GM19372 (cell line): ENCODE measurements around the gene RNF157.
"Not testable (repeated sequence)": the region's sequence is repeated elsewhere in the genome, so short reads cannot be mapped to it uniquely, and the experiment has no call there.

ENCODE experiments used
- ATAC-seq: cut with Tn5 transposase; IDR thresholded peaks from one replicate; pipeline ENCODE4 v1.9.1; 2021; ENCODE audit warnings: mild to moderate bottlenecking, low read depth, moderate library complexity; ENCODE audit not compliant: unreplicated experiment

The RNF157 gene

DNA sequence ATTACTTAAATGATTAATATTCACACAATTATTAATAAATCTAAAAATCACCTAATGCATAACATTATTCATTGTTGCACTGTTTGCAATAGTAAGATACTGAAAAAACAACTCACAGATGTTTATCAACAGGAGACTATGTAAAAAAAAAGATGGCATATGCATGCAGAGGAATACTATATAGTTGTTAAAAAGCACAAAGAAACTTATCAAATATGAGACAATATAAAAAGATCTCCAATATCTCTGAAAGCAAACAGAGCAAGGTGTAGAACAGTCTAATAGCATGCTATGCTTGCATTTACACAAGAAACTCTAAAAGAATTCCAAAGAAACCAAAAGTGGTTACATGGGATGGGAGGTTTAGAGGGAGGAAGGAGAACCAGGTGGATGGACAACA is 3.7 kb downstream of the RNF157 start:
- no peak for ATAC-seq

DNA sequence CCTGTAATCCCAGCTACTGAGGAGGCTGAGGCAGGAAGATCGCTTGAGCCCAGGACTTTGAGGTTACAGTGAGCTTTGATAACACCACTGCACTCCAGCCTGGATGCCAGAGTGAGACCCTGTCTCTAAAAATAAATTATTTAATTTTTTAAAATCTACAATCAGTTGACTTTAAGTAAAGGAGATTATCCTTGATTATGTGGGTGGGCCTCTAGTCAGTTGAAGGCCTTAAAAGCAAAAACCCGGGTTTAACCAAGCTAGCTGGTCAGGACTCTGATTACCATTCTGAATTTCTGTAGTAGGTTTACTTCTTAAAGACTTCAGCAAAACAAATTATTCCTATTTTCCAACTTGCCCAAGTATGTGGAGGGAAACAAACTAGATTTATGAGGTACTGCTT is 4.4 kb downstream of the RNF157 start:
- ATAC-seq = no peak

DNA sequence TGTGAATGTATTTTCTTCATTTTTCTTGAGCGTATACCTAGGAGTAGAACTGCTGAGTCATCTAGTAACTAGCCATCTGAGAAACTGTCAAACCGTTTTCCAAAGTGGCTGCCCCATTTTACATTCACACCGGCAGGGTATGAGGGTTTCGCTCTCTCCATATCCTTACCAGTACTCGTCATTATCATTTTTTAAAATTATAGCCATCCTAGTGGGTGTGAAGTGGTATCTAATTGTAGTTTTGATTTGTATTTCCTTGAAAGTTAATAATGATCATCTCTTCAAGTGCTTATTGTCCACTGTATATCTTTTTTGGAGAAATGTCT is 6.0 kb downstream of the RNF157 start:
- ATAC-seq = no peak

DNA sequence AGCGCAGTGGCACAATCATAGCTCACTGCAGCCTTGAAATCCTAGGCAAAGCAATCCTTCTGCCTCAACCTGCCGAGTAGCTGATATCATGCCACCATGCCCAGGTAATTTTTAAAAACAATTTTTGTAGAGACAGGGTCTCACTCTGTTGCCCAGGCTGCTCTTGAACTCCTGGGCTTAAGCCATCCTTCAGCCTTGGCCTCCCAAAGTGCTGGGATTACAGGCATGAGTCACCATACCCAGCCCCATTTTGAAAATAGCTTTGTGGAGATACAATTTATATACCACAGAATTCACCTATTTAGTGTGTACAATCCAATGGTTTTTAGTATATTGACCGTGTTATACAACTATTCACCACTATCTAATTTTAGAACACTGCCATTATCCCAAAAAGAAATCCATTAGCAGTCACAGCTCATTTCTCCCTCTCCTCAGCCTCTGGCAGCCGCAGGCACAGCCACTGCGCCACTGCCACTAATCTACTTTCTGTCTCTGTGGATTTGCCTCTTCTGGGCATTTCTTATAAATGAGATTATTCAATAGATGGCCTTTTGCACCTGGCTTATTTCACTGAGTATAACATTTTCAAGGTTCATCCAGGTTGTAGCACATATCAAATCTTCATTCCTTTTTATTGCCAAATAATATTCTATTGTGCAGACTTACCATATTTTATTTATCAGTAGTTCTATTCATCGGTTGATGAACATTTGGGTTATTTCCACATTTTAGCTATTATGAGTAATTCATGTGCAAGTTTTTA is 6.5 kb downstream of the RNF157 start:
- ATAC-seq = no peak

DNA sequence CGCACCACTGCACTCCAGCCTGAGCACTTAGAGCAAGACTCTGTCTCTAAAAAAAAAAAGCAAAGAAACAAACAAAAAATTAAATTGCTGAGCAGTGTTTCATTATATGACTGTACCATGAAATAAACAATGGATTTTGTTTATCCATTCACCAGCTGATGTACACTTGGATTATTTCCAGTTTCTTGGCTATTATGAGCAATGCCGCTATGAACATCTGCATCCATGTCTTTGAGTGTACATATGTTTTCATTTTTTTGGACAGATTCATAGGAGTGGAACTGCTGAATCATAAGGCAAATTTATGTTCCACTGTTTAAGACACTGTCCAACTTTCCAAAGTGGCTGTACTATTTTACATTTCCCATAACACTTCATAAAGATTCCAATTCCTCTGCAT is 8.0 kb downstream of the RNF157 start:
- no peak for ATAC-seq

DNA sequence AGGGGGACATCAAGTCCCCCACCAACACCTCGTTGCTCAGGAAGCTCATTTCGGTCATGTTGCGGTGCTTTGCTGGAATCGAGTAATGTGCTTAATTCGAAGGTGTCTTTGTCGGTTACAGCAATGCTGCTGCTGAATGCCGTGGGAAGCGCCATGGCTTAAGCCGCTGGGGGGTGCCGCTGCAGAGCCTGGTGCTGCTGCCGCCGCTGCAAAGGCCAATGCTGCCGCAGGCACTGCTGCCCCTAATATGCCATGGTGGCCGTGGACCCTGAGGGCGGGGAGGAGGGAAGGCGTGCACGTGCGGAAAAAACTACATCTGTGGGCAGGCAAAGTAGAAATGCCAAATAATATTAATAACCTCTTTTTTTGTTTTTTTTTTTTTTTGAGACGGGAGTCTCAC is 13.5 kb downstream of the RNF157 start:
- ATAC-seq = not testable (repeated sequence)

DNA sequence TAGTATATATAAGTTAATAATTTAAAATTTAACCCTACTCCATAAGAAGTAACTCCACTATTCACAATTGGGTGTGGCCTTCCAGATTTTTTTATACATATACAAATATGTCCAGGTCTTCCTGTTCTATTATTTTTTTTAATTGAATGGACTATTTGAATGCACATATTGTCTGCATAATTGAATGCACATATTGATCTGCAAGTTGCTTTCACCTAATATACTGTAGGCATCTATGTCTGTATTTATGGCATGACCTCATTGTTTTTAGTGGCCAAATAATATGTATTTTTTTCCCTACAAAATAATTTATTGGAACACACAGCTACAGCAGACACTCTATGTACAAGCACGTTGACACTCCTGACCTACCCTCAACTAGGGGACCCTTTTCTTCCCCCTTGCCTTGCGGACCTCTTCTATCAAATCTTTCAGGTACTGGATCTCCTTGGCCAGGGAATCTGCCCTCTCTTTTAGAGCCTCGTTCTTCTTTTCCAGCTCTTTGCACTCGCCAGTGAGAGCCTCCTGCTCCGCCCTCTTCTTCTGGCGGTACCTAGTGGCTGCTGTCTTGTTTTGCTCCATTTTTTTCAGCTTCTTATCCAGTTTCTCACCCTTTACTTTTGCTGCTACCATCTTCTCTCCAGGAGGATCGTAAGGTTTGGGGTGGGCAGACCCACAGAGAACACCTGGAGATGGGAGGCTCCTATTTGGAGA is 14.8 kb downstream of the RNF157 start:
- not testable (repeated sequence) for ATAC-seq

DNA sequence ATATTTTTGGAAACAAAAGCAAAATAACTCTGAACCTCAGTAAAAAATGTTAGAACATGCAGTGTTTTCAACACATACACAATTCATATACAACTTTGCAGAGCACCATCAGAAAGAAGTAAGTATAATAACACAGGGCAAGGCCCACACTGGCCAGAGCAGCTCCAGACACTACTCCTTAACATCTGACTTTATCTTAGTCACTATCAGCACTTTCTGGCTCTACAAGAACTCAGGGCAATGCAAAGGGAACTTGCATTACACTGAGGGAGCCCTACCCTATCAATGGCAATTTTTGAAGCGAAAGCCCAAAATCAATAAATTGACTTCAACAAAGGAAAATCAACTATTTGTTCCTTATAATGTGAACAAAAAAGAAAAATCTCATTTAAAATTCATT is 16.5 kb downstream of the RNF157 start:
- no peak for ATAC-seq

DNA sequence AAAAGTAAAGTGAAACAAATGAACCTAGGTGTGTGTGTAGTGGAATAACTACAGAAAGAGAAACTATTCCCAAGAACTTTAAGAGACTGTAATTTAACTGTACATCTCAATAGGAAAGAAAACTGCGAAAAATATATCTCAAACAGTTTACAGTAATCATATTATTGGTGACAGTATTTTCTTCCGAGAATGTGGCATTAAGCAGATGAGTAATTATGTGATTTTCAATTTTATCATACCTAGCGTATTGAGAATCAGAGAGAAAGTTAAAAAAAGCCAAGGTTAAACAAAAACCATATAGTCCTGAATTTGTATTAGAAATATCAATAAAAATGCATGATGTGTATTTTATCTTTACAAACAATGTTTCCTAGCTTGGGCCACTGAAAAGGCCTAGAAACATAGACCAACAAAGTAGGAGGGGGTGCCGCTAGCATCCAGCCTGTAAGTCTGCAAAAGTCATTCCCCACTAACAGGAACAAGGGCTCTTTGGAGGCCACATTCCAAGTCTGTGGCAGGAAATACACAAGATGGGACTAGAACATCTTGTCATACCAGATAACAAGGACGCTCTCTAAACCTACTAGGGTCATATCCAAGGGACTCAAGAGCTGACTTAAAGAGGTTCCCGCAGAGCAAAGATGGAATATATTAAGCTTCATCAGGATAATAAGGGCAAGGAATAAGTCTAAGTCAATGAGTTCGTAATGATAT is 20.5 kb downstream of the RNF157 start:
- ATAC-seq = no peak

DNA sequence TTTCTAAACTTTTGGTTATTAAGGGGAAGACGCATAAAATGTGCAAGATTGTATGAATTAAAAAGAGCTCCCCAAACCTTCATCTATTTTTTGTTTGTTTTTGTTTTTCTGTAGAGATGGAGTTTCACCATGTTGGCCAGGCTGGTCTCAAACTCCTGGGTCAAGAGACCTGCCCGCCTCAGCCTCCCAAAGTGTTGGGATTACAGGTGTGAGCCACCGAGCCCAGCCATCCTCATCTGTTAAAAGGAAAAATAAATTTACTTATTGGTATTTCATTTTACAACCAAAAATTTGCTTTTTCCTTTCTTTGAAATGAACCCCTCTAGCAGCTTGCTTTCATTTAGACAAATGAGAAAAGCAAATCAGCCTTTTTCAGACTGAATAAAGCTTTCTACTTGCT is 23.2 kb downstream of the RNF157 start:
- ATAC-seq = no peak

DNA sequence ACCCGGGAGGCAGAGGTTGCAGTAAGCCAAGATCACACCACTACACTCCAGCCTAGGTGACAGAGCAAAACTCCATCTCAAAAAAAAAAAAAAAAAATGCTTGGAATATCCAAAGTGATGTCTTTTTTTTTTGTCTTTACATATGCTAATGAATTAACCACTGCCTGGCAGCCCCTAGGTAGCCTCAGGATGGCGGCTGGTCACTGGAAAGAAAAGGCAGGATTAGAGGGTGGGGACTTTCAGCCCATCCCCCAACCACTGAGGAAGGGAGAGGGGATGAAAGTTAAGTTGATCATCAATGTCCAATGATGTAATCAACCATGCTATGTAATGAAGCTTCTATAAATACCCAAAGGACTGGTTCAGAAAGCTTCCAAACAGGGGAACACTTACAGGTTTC is 26.8 kb downstream of the RNF157 start:
- ATAC-seq = no peak

DNA sequence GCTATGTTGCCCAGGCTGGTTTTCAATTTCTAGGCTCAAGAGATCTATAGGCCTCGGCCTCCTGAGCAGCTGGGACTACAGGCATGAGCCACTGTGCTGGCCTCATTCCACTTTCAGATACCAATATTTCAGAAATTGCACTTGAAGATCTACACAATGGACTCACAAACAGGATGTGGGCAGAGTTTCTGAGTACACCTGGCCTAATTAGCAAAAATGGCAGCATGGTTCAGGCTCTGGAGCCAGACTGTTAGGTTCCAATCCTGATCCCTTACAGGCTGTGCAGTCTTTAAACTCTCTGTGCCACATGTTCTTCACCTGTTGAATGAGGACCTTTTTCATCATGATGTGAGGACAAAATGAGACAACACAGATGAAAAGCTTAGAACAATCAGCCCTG is 32.2 kb downstream of the RNF157 start:
- ATAC-seq = no peak

DNA sequence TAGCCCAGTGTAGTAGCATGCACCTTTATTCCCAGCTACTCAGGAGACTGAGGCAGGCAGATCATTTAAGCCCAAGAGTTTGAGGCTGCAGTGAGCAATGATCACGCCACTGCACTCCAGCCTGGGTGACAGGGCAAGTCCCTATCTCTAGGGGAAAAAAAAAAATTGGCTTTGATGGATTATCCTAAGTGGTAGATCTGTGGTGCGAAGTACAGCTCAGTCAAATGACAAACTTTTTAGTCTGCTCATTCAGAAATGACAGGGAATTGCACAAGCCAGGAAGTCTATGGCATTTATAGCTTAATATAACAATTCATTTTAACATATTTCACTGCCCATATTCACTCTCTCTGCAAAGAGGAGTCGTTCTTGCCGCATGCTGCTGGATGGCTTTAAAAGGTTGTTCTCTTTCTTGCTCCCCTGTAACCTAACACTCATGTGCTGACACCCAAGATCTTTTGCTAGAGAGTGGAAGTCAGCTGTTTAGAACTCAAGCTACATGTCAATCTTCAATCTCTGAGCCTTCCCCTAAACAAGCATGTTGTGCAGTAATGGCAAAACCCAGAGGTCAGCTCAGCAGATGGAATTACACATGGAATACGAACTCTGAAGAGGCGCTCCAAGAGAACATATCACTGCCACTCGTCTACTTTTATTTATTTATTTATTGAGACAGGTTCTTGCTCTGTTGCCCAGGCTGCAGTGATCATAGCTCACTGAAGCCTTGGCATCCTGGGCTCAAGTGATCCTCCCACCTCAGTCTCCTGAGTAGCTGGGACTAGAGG is 32.8 kb downstream of the RNF157 start:
- no peak for ATAC-seq

DNA sequence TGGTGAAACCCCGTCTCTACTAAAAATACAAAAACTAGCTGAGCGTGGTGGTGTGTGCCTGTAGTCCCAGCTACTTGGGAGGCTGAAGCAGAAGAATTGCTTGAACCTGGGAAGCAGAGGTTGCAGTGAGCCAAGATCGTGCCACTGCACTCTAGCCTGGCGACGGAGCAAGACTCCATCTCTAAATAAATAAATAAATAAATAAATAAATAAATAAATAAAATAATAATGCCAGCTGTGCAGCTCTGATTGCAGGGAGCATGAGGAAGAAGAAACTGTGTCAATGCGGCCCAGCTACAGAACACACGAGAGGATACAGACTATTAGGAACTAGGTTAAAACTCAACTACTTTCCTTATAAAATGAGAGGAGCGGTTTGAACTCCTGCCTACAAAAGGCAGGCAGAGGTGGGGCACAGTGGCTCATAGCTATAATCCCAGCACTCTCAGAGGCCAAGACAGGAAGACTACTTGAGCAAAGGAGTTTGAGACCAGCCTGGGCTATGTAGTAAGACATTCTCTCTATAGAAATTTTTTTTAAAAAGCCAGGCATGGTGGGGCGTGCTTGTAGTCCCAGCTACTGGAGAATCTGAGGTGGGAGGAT is 34.6 kb downstream of the RNF157 start:
- not testable (repeated sequence) for ATAC-seq

DNA sequence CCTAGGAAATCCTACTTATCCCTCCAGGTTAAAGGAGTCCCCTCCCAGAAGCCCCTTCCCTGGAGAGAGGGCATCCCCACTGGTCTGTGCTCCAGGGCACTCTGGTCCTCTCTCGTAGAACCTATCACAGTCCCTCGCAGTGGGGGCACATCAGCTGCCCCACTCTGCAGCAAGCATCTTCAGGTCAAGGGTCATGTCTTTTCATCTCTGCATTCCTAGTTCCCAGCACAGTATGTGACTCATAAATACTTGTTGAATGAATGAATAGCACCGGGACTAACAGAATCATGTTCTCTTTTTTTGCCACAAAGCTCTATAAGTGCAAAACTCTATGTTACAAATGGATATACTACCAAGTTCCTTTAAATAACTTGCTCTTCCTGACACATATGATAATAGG is 36.0 kb downstream of the RNF157 start:
- no peak for ATAC-seq

DNA sequence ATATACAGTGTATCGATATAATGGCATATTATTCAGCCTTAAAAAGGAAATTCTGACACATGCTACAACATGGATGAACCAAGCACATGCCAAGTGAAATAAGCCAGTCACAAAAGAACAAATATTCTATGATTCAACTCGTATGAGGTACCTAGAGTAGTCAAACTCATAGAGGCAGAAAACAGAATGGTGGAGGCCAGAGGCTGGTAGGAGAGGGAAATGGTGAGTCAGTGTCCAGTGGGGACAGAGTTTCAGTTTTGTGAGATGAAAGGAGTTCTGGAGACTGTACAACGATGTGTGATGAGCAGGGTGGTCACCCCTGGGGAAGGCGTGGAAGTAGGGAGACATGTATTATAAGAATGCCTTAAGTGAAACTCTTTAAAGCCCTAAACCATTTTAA is 39.9 kb downstream of the RNF157 start:
- no peak for ATAC-seq

DNA sequence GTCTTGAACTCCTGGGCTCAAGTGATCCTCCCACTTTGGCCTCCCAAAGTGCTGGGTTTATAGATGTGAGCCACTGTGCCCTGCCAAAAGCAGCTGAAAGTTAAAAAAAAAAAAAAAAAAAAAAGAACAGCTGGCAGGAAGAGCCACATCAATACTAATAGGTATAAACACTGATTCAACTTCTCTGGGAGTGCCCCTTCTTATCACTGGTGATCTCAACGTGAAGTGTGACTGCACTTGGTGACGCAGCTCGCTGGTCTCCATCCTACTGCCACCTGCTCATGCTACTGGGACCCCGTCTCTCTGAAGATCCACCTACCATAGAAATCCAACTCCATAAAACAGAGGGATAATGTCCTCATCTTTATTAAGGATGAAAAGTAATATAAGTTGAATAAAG is 40.8 kb downstream of the RNF157 start:
- ATAC-seq = no peak

DNA sequence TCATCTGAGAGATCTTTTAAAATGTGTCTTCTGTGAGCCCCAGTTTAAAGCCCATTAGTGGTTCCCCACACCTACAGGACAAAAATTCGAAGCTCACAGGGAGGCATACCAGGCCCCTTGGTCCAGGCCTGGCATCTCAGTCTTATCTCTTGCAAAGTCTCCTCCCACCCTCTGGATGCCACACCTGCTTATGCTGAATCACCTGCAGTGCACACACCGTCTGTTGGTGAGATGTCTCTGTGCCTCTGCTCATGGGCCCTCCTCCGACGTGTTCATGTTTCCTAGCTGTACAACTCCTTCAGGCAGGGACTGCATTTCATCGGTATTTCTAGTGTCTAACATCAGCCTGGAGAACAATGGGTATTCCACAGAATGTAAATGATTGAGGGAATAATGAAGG is 41.6 kb downstream of the RNF157 start:
- no peak for ATAC-seq

DNA sequence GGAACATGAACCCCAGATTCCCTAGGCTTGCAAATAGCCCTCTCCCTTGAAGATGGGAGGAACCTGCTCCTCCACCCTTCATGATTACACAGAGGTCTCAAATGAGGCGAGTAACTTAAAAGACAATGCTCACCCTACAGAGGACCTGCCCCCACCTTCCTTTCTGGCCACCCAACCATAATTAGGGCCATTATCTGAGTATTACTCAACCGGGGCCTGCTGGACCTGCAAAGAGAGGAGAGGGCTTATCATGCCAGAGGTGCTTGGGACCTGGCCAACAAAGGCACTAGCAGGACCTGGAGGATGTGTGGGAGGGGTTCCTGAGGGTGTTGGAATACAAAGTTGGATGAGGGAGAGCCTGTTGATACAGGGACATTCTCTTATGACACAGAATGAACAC is 42.4 kb downstream of the RNF157 start:
- ATAC-seq = no peak

DNA sequence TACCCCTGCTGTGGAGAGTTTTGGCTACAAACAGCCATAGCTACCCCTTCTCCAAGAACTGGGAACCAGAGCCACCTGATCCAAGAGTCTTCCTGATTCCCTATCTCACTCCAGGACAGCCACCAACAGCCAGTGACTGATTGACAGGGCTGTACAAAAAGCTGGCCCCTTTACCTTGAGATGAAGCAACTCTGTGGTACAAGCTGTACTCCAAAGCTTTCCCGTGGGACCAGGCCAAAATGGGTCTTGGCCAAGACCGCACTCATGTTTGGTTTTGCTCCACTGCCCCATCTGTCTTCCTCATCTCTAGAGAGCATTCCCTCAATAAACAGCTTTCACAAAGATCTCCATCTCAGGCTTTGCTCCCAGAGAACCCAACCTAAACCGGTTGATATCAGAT is 43.6 kb downstream of the RNF157 start:
- no peak for ATAC-seq
